HEK293 (cell line): ENCODE measurements around the gene PITPNC1.

Experiments used
- CTCF ChIA-PET: fragments of 350-600 bp; formaldehyde crosslinking; extraction: SDS; loops from one replicate; lab custom pipeline; 2021; ENCODE audit warnings: antibody characterized with exemption; lab: Yijun Ruan, JAX
- POLR2A ChIA-PET: fragments of 300-600 bp; formaldehyde crosslinking; extraction: SDS; loops from one replicate; lab custom pipeline; 2020; ENCODE audit warnings: antibody characterized with exemption, inconsistent platforms; lab: Yijun Ruan, JAX
- H3K27ac ChIP-seq: fragments of 200-500 bp; sonication (Bioruptor generic); 2 replicates; pipeline ENCODE4 v1.5.1; 2014; ENCODE audit warnings: low read depth, low read length, control low read depth, inconsistent platforms; ENCODE audit errors: extremely low read depth
- H3K36me3 ChIP-seq, 2 experiments: fragments of 200-500 bp in 1 of 2; sonication (Bioruptor generic) in 1 of 2; 1 replicate in 1 of 2; 2 replicates in 1 of 2; pipeline ENCODE4 v1.5.1; 2014 to 2017; ENCODE audit warnings: inconsistent platforms in 2 of 2, low read length in 2 of 2; ENCODE audit not compliant: control insufficient read depth in 2 of 2, insufficient read depth in 1 of 2
- H3K4me1 ChIP-seq: fragments of 200-500 bp; sonication (Bioruptor generic); 2 replicates; pipeline ENCODE4 v1.5.1; 2014; ENCODE audit warnings: mild to moderate bottlenecking, low read length, inconsistent platforms; ENCODE audit not compliant: control insufficient read depth, insufficient read depth
- H3K4me3 ChIP-seq: 2 replicates; pipeline ENCODE4 v1.5.1; 2011; ENCODE audit warnings: low read depth, mild to moderate bottlenecking, control low read depth, low read length, moderate library complexity
- H3K9me3 ChIP-seq: fragments of 200-500 bp; sonication (Bioruptor generic); 2 replicates; pipeline ENCODE4 v1.5.1; 2014; ENCODE audit warnings: low read depth, low read length, inconsistent platforms; ENCODE audit not compliant: control insufficient read depth, insufficient read depth
- ELK4 ChIP-seq: IDR thresholded peaks from 2 replicates; pipeline ENCODE4 v1.6.1; 2011; ENCODE audit warnings: mild to moderate bottlenecking, low read depth, low read length, borderline replicate concordance
- GFI1B ChIP-seq: fragments of 450-650 bp; formaldehyde crosslinking; IDR thresholded peaks from 2 replicates; pipeline ENCODE4 v1.5.1; 2016; ENCODE audit warnings: missing biosample characterization, missing genetic modification characterization
- KLF17 ChIP-seq: fragments of 450-650 bp; formaldehyde crosslinking; IDR thresholded peaks from 2 replicates; pipeline ENCODE4 v1.5.1; 2016; ENCODE audit warnings: missing biosample characterization, missing genetic modification characterization
- KLF9 ChIP-seq: fragments of 450-650 bp; formaldehyde crosslinking; IDR thresholded peaks from 2 replicates; pipeline ENCODE4 v1.5.1; 2016; ENCODE audit warnings: missing biosample characterization, missing genetic modification characterization, low read depth
- MZF1 ChIP-seq: fragments of 450-650 bp; formaldehyde crosslinking; IDR thresholded peaks from 2 replicates; pipeline ENCODE4 v1.5.1; 2017; ENCODE audit warnings: missing biosample characterization, missing genetic modification characterization, borderline replicate concordance
- PBX3 ChIP-seq: sonication (generic); formaldehyde crosslinking; IDR thresholded peaks from 2 replicates; pipeline ENCODE4 v1.8.1; 2022; ENCODE audit warnings: mild to moderate bottlenecking, moderate library complexity, missing genetic modification reagents
- ZBTB48 ChIP-seq: fragments of 450-650 bp; formaldehyde crosslinking; IDR thresholded peaks from 2 replicates; pipeline ENCODE4 v1.5.1; 2016; ENCODE audit warnings: missing biosample characterization, missing genetic modification characterization
- ZNF112 ChIP-seq: fragments of 450-650 bp; formaldehyde crosslinking; IDR thresholded peaks from 2 replicates; pipeline ENCODE4 v1.5.0; 2017; ENCODE audit warnings: missing biosample characterization, missing genetic modification characterization
- ZNF155 ChIP-seq: fragments of 450-650 bp; formaldehyde crosslinking; IDR thresholded peaks from 2 replicates; pipeline ENCODE4 v1.5.1; 2016; ENCODE audit warnings: missing biosample characterization, missing genetic modification characterization
- ZNF184 ChIP-seq: fragments of 450-650 bp; IDR thresholded peaks from 2 replicates; pipeline ENCODE4 v1.5.1; 2018; ENCODE audit warnings: missing biosample characterization, mild to moderate bottlenecking, missing genetic modification characterization
- ZNF19 ChIP-seq: fragments of 450-650 bp; formaldehyde crosslinking; IDR thresholded peaks from 2 replicates; pipeline ENCODE4; 2016; ENCODE audit warnings: missing biosample characterization, missing genetic modification characterization, low read depth
- ZNF214 ChIP-seq: fragments of 450-650 bp; formaldehyde crosslinking; IDR thresholded peaks from 2 replicates; pipeline ENCODE4 v1.5.1; 2017; ENCODE audit warnings: missing biosample characterization, mild to moderate bottlenecking, missing genetic modification characterization, borderline replicate concordance
- ZNF223 ChIP-seq: fragments of 450-650 bp; formaldehyde crosslinking; IDR thresholded peaks from 2 replicates; pipeline ENCODE4 v1.5.1; 2016; ENCODE audit warnings: missing biosample characterization, missing genetic modification characterization
- ZNF23 ChIP-seq: fragments of 450-650 bp; formaldehyde crosslinking; IDR thresholded peaks from 2 replicates; pipeline ENCODE4 v1.5.1; 2016; ENCODE audit warnings: missing biosample characterization, missing genetic modification characterization, borderline replicate concordance
- ZNF266 ChIP-seq: fragments of 450-650 bp; formaldehyde crosslinking; IDR thresholded peaks from 2 replicates; pipeline ENCODE4 v1.5.1; 2016; ENCODE audit warnings: missing biosample characterization, missing genetic modification characterization, low read depth
- ZNF280D ChIP-seq: fragments of 450-650 bp; formaldehyde crosslinking; IDR thresholded peaks from 2 replicates; pipeline ENCODE4 v1.5.1; 2016; ENCODE audit warnings: missing biosample characterization, missing genetic modification characterization
- ZNF311 ChIP-seq: fragments of 450-650 bp; formaldehyde crosslinking; IDR thresholded peaks from 2 replicates; pipeline ENCODE4 v1.5.1; 2017; ENCODE audit warnings: missing biosample characterization, missing genetic modification characterization, borderline replicate concordance
- ZNF585B ChIP-seq: fragments of 450-650 bp; formaldehyde crosslinking; IDR thresholded peaks from 2 replicates; pipeline ENCODE4 v1.5.1; 2016; ENCODE audit warnings: missing biosample characterization, missing genetic modification characterization
- ZNF76 ChIP-seq: fragments of 450-650 bp; formaldehyde crosslinking; IDR thresholded peaks from 2 replicates; pipeline ENCODE4; 2016; ENCODE audit warnings: low read depth, missing biosample characterization, missing genetic modification characterization, borderline replicate concordance
- ZNF768 ChIP-seq: fragments of 450-650 bp; formaldehyde crosslinking; IDR thresholded peaks from 2 replicates; pipeline ENCODE4 v1.5.1; 2018; ENCODE audit warnings: missing biosample characterization, mild to moderate bottlenecking, missing genetic modification characterization
- ZNF792 ChIP-seq: fragments of 450-650 bp; formaldehyde crosslinking; IDR thresholded peaks from 2 replicates; pipeline ENCODE4 v1.5.1; 2016; ENCODE audit warnings: missing biosample characterization, missing genetic modification characterization

PITPNC1 gene

GRCh38 chr17:67682196-67682595 lies 305.1 kb downstream of the PITPNC1 start (continued):
- TF ChIP-seq ZNF280D (no peak), ZBTB48 (tag by site-specific recombination) (no peak), ZNF792 (tag by site-specific recombination) (no peak), ZNF585B (tag by site-specific recombination) (no peak), ELK4 (no peak), ZNF184 (tag by site-specific recombination) (no peak), ZNF19 (tag by site-specific recombination) (no peak), ZNF768 (tag by site-specific recombination) (no peak), PBX3 (no peak), ZNF76 (tag by site-specific recombination) (no peak)
- TF ChIP-seq, all 188 proteins: peak for 0

GRCh38 chr17:67685351-67685750 lies 308.3 kb downstream of the PITPNC1 start:
- POLR2A ChIA-PET, result no interaction called here
- H3K4me3 ChIP-seq, result no peak overlapping the region
- H3K36me3 ChIP-seq, result no peaks in the 10 kb centered on the region
- no peak for TF ChIP-seq ZNF223 (tag by site-specific recombination)
- no peak for TF ChIP-seq GFI1B
- TF ChIP-seq ZNF112 (tag by site-specific recombination), result no peak
- no peak for TF ChIP-seq ZNF214 (tag by site-specific recombination)
- TF ChIP-seq ZNF311, result no peak
- TF ChIP-seq ZNF23 (tag by site-specific recombination), result no peak
- H3K9me3 ChIP-seq, result no peaks in the 10 kb centered on the region
- CTCF ChIA-PET, result interaction anchor here (0.6 to 4.3 kb wide), 5 partner anchors 32 to 313 kb away, joined by 3 to 19 read pairs (median 3); partner anchors contain the start of gene NOL11
- no peaks in the 10 kb centered on the region for H3K4me1 ChIP-seq
- H3K27ac ChIP-seq, result no peak overlapping the region

- CTCF ChIA-PET, result interaction anchor here (0.5 to 4.3 kb wide), 6 partner anchors 10 to 311 kb away, joined by 3 to 24 read pairs (median 10); no protein-coding TSS in a partner anchor
- TF ChIP-seq KLF9 (tag by site-specific recombination) (no peak), KLF17 (tag by site-specific recombination) (no peak), MZF1 (tag by site-specific recombination) (no peak), ZNF266 (no peak), ZNF155 (tag by site-specific recombination) (no peak)
- no peak overlapping the region for H3K27ac ChIP-seq
Measured at GRCh38 chr17:67686241-67686640, 309.2 kb downstream of the PITPNC1 start.

More at GRCh38 chr17:67686241-67686640, 309.2 kb downstream of the PITPNC1 start:
- Histone ChIP-seq H3K9me3 (no peaks in the 10 kb centered on the region), H3K36me3 (no peaks in the 10 kb centered on the region), H3K4me3 (no peak overlapping the region), H3K4me1 (no peaks in the 10 kb centered on the region)
- POLR2A ChIA-PET, result no interaction called here
